Thyroid gland (tissue), 4 donors: ENCODE results near the gene ADD1.

Experiments used
- POLR2A ChIP-seq, 2 donors: fragments of 450-650 bp; IDR thresholded peaks; one replicate each; pipeline ENCODE4 v1.6.1; 2017; ENCODE audit warnings: antibody characterized with exemption in 2 of 2, mild to moderate bottlenecking in 2 of 2, moderate library complexity in 1 of 2
- TF ChIP-seq, protein P1 (sequence below), 6 experiments: fragments of 200-600 bp in 3 of 6; fragments of 450-650 bp in 3 of 6; sonication (generic) in 3 of 6; IDR thresholded peaks; one replicate each; pipeline ENCODE4 v1.5.1; 2016 to 2019; ENCODE audit warnings: antibody characterized with exemption in 6 of 6, mild to moderate bottlenecking in 2 of 6, inconsistent platforms in 1 of 6, moderate library complexity in 1 of 6

DNA sequence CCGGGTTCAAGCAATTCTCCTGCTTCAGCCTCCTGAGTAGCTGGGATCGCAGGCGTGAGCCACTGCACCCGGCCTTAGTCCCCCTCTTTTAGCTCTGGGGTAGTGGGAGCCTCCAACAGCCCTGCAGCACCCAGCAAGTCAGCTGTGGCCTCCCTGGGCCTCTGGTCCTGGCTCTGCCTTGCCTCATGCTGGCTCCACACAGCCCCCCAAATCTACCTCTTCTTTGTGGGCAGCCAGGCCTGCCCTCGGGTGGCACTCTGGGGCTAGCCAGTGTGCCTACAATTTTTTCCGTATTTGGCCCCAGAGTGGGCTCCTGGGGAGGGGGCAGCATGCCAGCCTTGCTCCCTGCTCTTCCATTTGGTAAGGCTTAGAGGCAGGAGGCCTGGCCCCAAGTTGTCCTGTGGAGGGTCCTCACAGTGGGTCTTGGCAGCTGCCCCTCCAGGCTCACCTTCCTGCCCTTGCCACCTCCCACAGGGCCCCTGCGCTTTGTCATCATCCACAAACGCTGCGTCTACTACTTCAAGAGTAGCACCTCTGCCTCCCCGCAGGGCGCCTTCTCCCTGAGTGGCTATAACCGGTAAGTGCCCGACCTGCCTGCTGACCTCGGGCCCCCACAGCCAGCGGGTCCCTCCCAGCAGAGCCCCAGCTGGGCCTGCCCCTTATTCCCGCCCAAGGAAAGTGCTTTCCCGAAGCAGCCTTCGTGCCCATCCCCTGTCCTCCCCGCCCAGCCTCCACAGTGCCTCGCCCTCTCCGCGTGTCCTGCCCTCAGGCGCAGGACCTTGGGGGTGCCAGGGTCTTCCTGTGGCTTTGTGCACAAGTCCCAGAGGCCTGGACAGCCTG is 21.0 kb upstream of the ADD1 start:
- TF ChIP-seq, protein P1, sequence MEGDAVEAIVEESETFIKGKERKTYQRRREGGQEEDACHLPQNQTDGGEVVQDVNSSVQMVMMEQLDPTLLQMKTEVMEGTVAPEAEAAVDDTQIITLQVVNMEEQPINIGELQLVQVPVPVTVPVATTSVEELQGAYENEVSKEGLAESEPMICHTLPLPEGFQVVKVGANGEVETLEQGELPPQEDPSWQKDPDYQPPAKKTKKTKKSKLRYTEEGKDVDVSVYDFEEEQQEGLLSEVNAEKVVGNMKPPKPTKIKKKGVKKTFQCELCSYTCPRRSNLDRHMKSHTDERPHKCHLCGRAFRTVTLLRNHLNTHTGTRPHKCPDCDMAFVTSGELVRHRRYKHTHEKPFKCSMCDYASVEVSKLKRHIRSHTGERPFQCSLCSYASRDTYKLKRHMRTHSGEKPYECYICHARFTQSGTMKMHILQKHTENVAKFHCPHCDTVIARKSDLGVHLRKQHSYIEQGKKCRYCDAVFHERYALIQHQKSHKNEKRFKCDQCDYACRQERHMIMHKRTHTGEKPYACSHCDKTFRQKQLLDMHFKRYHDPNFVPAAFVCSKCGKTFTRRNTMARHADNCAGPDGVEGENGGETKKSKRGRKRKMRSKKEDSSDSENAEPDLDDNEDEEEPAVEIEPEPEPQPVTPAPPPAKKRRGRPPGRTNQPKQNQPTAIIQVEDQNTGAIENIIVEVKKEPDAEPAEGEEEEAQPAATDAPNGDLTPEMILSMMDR (IDR thresholded peaks at IDR 0.05) = no peak
- no peak for TF ChIP-seq POLR2A (IDR thresholded peaks at IDR 0.05)
